Neural cell (in vitro differentiated cells): ENCODE results near the gene SLC24A5. TPM values are rescaled to one million over a fixed set of nuclear protein-coding genes. Genes with fewer than 3 reads are reported as not detected.

ENCODE experiments used
- H2AFZ ChIP-seq: fragments of 200-600, 300-800 bp; sonication (generic), shearing (Covaris generic); 2 replicates; pipeline ENCODE4 v1.6.0; 2014; ENCODE audit warnings: low read depth, mild to moderate bottlenecking, antibody characterized with exemption, low read length, moderate library complexity
- H3F3A ChIP-seq: fragments of 200-600 bp; shearing (Covaris generic); 2 replicates; pipeline ENCODE4 v1.6.1; 2016; ENCODE audit warnings: mild to moderate bottlenecking, moderate library complexity, mixed read lengths, antibody characterized with exemption, low read length; ENCODE audit not compliant: insufficient read depth, poor library complexity, severe bottlenecking
- H3K27ac ChIP-seq: fragments of 200-600, 300-800 bp; sonication (generic), shearing (Covaris generic); 2 replicates; pipeline ENCODE4 v1.5.1; 2014; ENCODE audit warnings: mild to moderate bottlenecking, low read length, moderate library complexity
- H3K27me3 ChIP-seq: fragments of 300-800, 200-600 bp; sonication (generic), shearing (Covaris generic); 2 replicates; pipeline ENCODE4 v1.6.0; 2014; ENCODE audit warnings: mild to moderate bottlenecking, low read depth, low read length, moderate library complexity; ENCODE audit not compliant: insufficient read depth
- H3K36me3 ChIP-seq: fragments of 300-800, 200-600 bp; sonication (generic), shearing (Covaris generic); 2 replicates; pipeline ENCODE4 v1.5.1; 2014; ENCODE audit warnings: mild to moderate bottlenecking, antibody characterized with exemption, low read length, moderate library complexity; ENCODE audit not compliant: insufficient read depth
- H3K4me2 ChIP-seq: fragments of 300-800, 200-600 bp; sonication (generic), shearing (Covaris generic); 2 replicates; pipeline ENCODE4 v1.6.0; 2014; ENCODE audit warnings: mild to moderate bottlenecking, low read length
- H3K4me3 ChIP-seq: fragments of 300-800, 200-600 bp; sonication (generic), shearing (Covaris generic); 2 replicates; pipeline ENCODE4 v1.5.1; 2014; ENCODE audit warnings: mild to moderate bottlenecking, low read length, moderate library complexity
- H3K79me2 ChIP-seq: fragments of 200-600 bp; shearing (Covaris generic); replicated peaks from 2 replicates; pipeline ENCODE4 v1.6.0; 2014; ENCODE audit warnings: mild to moderate bottlenecking, low read length, moderate library complexity; ENCODE audit not compliant: insufficient read depth
- H3K9ac ChIP-seq: fragments of 300-800, 200-600 bp; sonication (generic), shearing (Covaris generic); 2 replicates; pipeline ENCODE4 v1.6.1; 2016; ENCODE audit warnings: mild to moderate bottlenecking, low read length, mixed read lengths
- H3K9me2 ChIP-seq: fragments of 200-600 bp; shearing (Covaris generic); 2 replicates; pipeline ENCODE4 v1.6.1; 2016; ENCODE audit warnings: mild to moderate bottlenecking, low read length, mixed read lengths; ENCODE audit not compliant: insufficient read depth
- H3K9me3 ChIP-seq: fragments of 200-600, 300-800 bp; sonication (generic), shearing (Covaris generic); 2 replicates; pipeline ENCODE4 v1.6.1; 2016; ENCODE audit warnings: mild to moderate bottlenecking, mixed run types, low read length, moderate library complexity, mixed read lengths
- H4K20me1 ChIP-seq: fragments of 200-600 bp; shearing (Covaris generic); 2 replicates; pipeline ENCODE4 v1.6.1; 2016; ENCODE audit warnings: mild to moderate bottlenecking, mixed run types; ENCODE audit not compliant: insufficient read depth
- CTCF ChIP-seq: fragments of 450-650 bp; IDR thresholded peaks from 2 replicates; pipeline ENCODE4 v1.5.1; 2014; ENCODE audit warnings: antibody characterized with exemption, mild to moderate bottlenecking, moderate library complexity; ENCODE audit not compliant: poor library complexity, severe bottlenecking
- EP300 ChIP-seq: fragments of 450-650 bp; conservative IDR thresholded peaks from 2 replicates; pipeline ENCODE4 v1.6.1; 2014; ENCODE audit warnings: antibody characterized with exemption, mild to moderate bottlenecking, moderate library complexity; ENCODE audit not compliant: poor library complexity, severe bottlenecking
- EZH2 ChIP-seq: fragments of 200-600, 300-800 bp; shearing (Covaris generic), sonication (generic); IDR thresholded peaks from 2 replicates; pipeline ENCODE4 v1.6.1; 2014; ENCODE audit warnings: antibody characterized with exemption, low read length, borderline replicate concordance, mild to moderate bottlenecking; ENCODE audit not compliant: insufficient read depth, poor library complexity, severe bottlenecking
- MXI1 ChIP-seq: fragments of 450-650 bp; conservative IDR thresholded peaks from 2 replicates; pipeline ENCODE4 v1.6.1; 2014; ENCODE audit warnings: antibody characterized with exemption, mild to moderate bottlenecking; ENCODE audit not compliant: poor library complexity, severe bottlenecking
- POLR2AphosphoS5 ChIP-seq: IDR thresholded peaks from 2 replicates; pipeline ENCODE4 v1.6.1; 2012
- RAD21 ChIP-seq: fragments of 450-650 bp; conservative IDR thresholded peaks from 2 replicates; pipeline ENCODE4 v1.6.1; 2014; ENCODE audit warnings: antibody characterized with exemption, mild to moderate bottlenecking, moderate library complexity
- REST ChIP-seq: IDR thresholded peaks from 2 replicates; pipeline ENCODE4 v1.6.1; 2012; ENCODE audit warnings: borderline replicate concordance
- SMC3 ChIP-seq: fragments of 450-650 bp; conservative IDR thresholded peaks from 2 replicates; pipeline ENCODE4 v1.6.1; 2014; ENCODE audit warnings: antibody characterized with exemption, mild to moderate bottlenecking, moderate library complexity; ENCODE audit not compliant: poor library complexity
- TAF1 ChIP-seq: IDR thresholded peaks from 2 replicates; pipeline ENCODE4 v1.6.1; 2012; ENCODE audit warnings: low read depth
- polyA minus RNA-seq: library from RNA; depleted of rRNA, polyadenylated mRNA; stranded (reverse); fragments of >200 nt; gene quantifications from 2 replicates; pipeline ENCODE4 v1.2.3, GENCODE V29; 2014
- polyA plus RNA-seq: library from polyadenylated mRNA; depleted of rRNA; stranded (reverse); fragments of >200 nt; gene quantifications from 2 replicates; pipeline ENCODE4 v1.2.3, GENCODE V29; 2014

Gene SLC24A5
- 0.76 and 0.78 TPM in 2 replicates for polyA plus RNA-seq
- 0.73 TPM in 1 of 2 replicates, not detected in the other for polyA minus RNA-seq

GRCh38 chr15:48120745-48121144 is at the start of gene SLC24A5:
SLC24A5 (plus strand) TSS chr15:48120990; CDS start chr15:48121045, 55 bp downstream.
- no peaks in the 10 kb centered on the region for H3K9me3 ChIP-seq
- TF ChIP-seq POLR2AphosphoS5 = no peak
- no peak within 1 kb of the TSS for H3K4me2 ChIP-seq
- no peak within 1 kb of the TSS for H3K27ac ChIP-seq
- no peaks in the 10 kb centered on the region for H4K20me1 ChIP-seq
- H3K27me3 ChIP-seq = no peaks in the 10 kb centered on the region
- no peak within 1 kb of the TSS for H3K9ac ChIP-seq
- H3K4me3 ChIP-seq = no peak within 1 kb of the TSS
- no peaks in the 10 kb centered on the region for H3K79me2 ChIP-seq
- H2AFZ ChIP-seq = no peak within 1 kb of the TSS
- no peaks in the 10 kb centered on the region for H3K9me2 ChIP-seq
- no peaks in the 10 kb centered on the region for H3F3A ChIP-seq
- H3K36me3 ChIP-seq = no peaks in the 10 kb centered on the region

- TF ChIP-seq MXI1 (no peak), TAF1 (no peak), CTCF (no peak), REST (no peak), EZH2 (no peak), POLR2AphosphoS5 (no peak), SMC3 (no peak), EP300 (no peak), RAD21 (no peak)
- no peaks in the 10 kb centered on the region for H3K9me2 ChIP-seq
- no peak overlapping the region for H3K27ac ChIP-seq
- no peaks in the 10 kb centered on the region for H3F3A ChIP-seq
- no peaks in the 10 kb centered on the region for H3K79me2 ChIP-seq
- peaks cover 4% of the 10 kb centered on the region for H3K9me3 ChIP-seq
- H4K20me1 ChIP-seq = no peaks in the 10 kb centered on the region
- H3K36me3 ChIP-seq = no peaks in the 10 kb centered on the region
- no peak overlapping the region for H3K4me2 ChIP-seq
- H3K27me3 ChIP-seq = no peaks in the 10 kb centered on the region
- no peak overlapping the region for H2AFZ ChIP-seq
- H3K4me3 ChIP-seq = no peak overlapping the region
- no peak overlapping the region for H3K9ac ChIP-seq
Observed at GRCh38 chr15:48072941-48073340, 47.8 kb upstream of the SLC24A5 start.

- no peaks in the 10 kb centered on the region for H3K27me3 ChIP-seq
- no peak overlapping the region for H3K27ac ChIP-seq
- H3K79me2 ChIP-seq = no peaks in the 10 kb centered on the region
- no peaks in the 10 kb centered on the region for H3F3A ChIP-seq
- no peaks in the 10 kb centered on the region for H3K36me3 ChIP-seq
- H2AFZ ChIP-seq = no peak overlapping the region
- TF ChIP-seq RAD21 (no peak), MXI1 (no peak), EP300 (no peak), SMC3 (no peak), TAF1 (no peak), REST (no peak), EZH2 (no peak), POLR2AphosphoS5 (no peak), CTCF (no peak)
- no peak overlapping the region for H3K4me2 ChIP-seq
- H3K9me2 ChIP-seq = no peaks in the 10 kb centered on the region
- H4K20me1 ChIP-seq = no peaks in the 10 kb centered on the region
- peaks cover 4% of the 10 kb centered on the region for H3K9me3 ChIP-seq
- H3K9ac ChIP-seq = no peak overlapping the region
- no peak overlapping the region for H3K4me3 ChIP-seq
Observed at GRCh38 chr15:48073881-48074280, 46.9 kb upstream of the SLC24A5 start.
